ENCODE measurements around the gene HTR4. TPM values are rescaled to one million over a fixed set of nuclear protein-coding genes. Genes with fewer than 3 reads are reported as not detected.

Gene HTR4
- total RNA-seq, 2 donors from 2014 or later, result 7.5 to 8.9 TPM

- intact Hi-C loops (cut with DNase I), result no loop called here
- Histone ChIP-seq H3K27me3 (no peaks in the 10 kb centered on the region), H3K9me3 (no peaks in the 10 kb centered on the region), H3K4me1 (no peaks in the 10 kb centered on the region), H3K27ac (no peak overlapping the region), H3K4me3 (no peak overlapping the region), H3K36me3 (no peaks in the 10 kb centered on the region), H3K9ac (ENCODE audit: low read depth in 2 of 2, low read length in 2 of 2) (no peak overlapping the region)
- peak; percentile 40 for TF ChIP-seq CTCF (IDR thresholded peaks at IDR 0.05)
- peak; percentile 34 for DNase-seq
Observed at GRCh38 chr5:148482697-148483462, 171.4 kb downstream of the HTR4 start.

DNA sequence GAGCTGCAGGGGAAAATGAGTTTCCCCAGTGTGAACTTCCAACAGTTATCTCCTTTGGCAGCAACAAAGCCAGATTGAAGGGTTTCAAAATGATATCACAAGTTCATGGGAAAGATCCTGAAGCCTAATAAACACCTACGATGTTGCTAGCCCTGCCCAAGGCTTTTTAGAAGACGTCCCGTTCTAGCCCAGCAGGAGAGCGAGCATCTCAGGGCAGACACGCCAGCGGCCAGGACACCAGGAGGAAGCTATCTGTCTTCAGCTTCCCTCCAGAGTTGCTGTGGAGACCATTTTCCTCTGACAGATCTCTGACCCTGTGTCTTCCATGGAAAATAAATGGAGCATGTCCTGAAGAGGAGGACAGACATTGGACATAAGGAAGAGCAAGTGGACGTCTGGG, 172.1 kb downstream of the HTR4 start:
- DNase-seq, result no peak
- no peak for TF ChIP-seq CTCF (IDR thresholded peaks at IDR 0.05)
- no peaks in the 10 kb centered on the region for H3K36me3 ChIP-seq
- no peak overlapping the region for H3K4me3 ChIP-seq
- no peak overlapping the region for H3K9ac ChIP-seq (ENCODE audit: low read depth in 2 of 2, low read length in 2 of 2)
- H3K27me3 ChIP-seq, result no peaks in the 10 kb centered on the region
- no peak overlapping the region for H3K27ac ChIP-seq
- H3K9me3 ChIP-seq, result no peaks in the 10 kb centered on the region
- H3K4me1 ChIP-seq, result no peaks in the 10 kb centered on the region
- intact Hi-C loops (cut with DNase I), result no loop called here

GRCh38 chr5:148477429-148477828, 176.9 kb downstream of the HTR4 start:
- TF ChIP-seq CTCF (IDR thresholded peaks at IDR 0.05), result no peak

GRCh38 chr5:148476302-148476701, 178.0 kb downstream of the HTR4 start:
- DNase-seq, result no peak
- no peaks in the 10 kb centered on the region for H3K9me3 ChIP-seq
- intact Hi-C loops (cut with DNase I), result no loop called here

More at GRCh38 chr5:148477429-148477828, 176.9 kb downstream of the HTR4 start:
- H3K4me3 ChIP-seq, result no peak overlapping the region
- no peaks in the 10 kb centered on the region for H3K4me1 ChIP-seq
- intact Hi-C loops (cut with DNase I), result no loop called here
- H3K9ac ChIP-seq (ENCODE audit: low read depth in 2 of 2, low read length in 2 of 2), result no peak overlapping the region
- no peaks in the 10 kb centered on the region for H3K27me3 ChIP-seq
- no peaks in the 10 kb centered on the region for H3K36me3 ChIP-seq
- DNase-seq, result no peak
- H3K27ac ChIP-seq, result no peak overlapping the region
- no peaks in the 10 kb centered on the region for H3K9me3 ChIP-seq

DNA sequence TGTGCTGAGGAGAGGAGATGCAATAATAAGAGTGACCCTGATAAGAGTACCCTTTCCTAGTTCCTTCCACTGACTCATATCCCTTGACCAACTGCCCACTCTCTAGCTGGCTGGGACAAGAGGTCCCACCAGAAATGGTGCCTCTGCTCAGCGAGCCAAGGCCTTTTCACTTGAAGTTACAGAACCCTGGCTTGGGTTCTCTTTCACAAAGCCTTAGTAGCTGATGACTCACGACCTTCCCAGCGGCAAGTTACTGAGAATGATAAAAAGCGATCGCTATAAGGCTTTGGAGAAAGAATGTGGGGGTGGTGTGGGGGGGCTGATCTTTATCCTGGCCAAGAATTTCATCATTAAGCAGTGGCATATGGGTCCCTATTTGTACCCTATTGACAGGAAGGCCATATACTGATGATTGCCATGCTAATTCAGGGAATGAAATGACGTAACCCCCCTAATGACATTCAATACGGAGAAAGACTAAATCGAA, 180.3 kb downstream of the HTR4 start:
- intact Hi-C loops (cut with DNase I), result no loop called here
- Histone ChIP-seq H3K9ac (ENCODE audit: low read depth in 2 of 2, low read length in 2 of 2) (no peak overlapping the region), H3K4me1 (no peaks in the 10 kb centered on the region), H3K36me3 (no peaks in the 10 kb centered on the region), H3K9me3 (no peaks in the 10 kb centered on the region), H3K4me3 (no peak overlapping the region), H3K27ac (no peak overlapping the region), H3K27me3 (no peaks in the 10 kb centered on the region)
- no peak for TF ChIP-seq CTCF (IDR thresholded peaks at IDR 0.05)
- no peak for DNase-seq

More at GRCh38 chr5:148476302-148476701, 178.0 kb downstream of the HTR4 start:
- Histone ChIP-seq H3K27me3 (no peaks in the 10 kb centered on the region), H3K36me3 (no peaks in the 10 kb centered on the region), H3K9ac (ENCODE audit: low read depth in 2 of 2, low read length in 2 of 2) (no peak overlapping the region), H3K4me1 (no peaks in the 10 kb centered on the region), H3K27ac (no peak overlapping the region), H3K4me3 (no peak overlapping the region)
- TF ChIP-seq CTCF (IDR thresholded peaks at IDR 0.05), result no peak
